KOPT-K1 (cell line): ENCODE results near the gene RPS6KL1.

Experiments
- H3K27ac ChIP-seq: fragments of 200-600 bp; sonication (generic); 2 replicates; pipeline ENCODE4 v1.5.1; 2016; ENCODE audit warnings: antibody characterized with exemption, mild to moderate bottlenecking, low read depth, low read length; ENCODE audit not compliant: poor library complexity, severe bottlenecking
- H3K36me3 ChIP-seq: fragments of 200-600 bp; sonication (generic); 2 replicates; pipeline ENCODE4 v1.5.1; 2017; ENCODE audit warnings: antibody characterized with exemption, mild to moderate bottlenecking, low read length, moderate library complexity; ENCODE audit not compliant: insufficient read depth
- H3K9me3 ChIP-seq: fragments of 200-600 bp; sonication (generic); 2 replicates; pipeline ENCODE4 v1.5.1; 2017; ENCODE audit warnings: antibody characterized with exemption, low read length, mild to moderate bottlenecking; ENCODE audit not compliant: insufficient read depth, poor library complexity, severe bottlenecking

RPS6KL1 gene

GRCh38 chr14:74902941-74903705 lies 19.9 kb downstream of the RPS6KL1 start:
- H3K27ac ChIP-seq = no peak overlapping the region
- H3K36me3 ChIP-seq = peaks cover 92% of the 10 kb centered on the region
- H3K9me3 ChIP-seq = no peaks in the 10 kb centered on the region

GRCh38 chr14:74898694-74899093 lies 24.4 kb downstream of the RPS6KL1 start:
- Histone ChIP-seq H3K27ac (no peak overlapping the region), H3K9me3 (no peaks in the 10 kb centered on the region), H3K36me3 (peaks cover 100% of the 10 kb centered on the region)

- H3K36me3 ChIP-seq = peaks cover 100% of the 10 kb centered on the region
- H3K9me3 ChIP-seq = no peaks in the 10 kb centered on the region
- H3K27ac ChIP-seq = no peak overlapping the region
Observed at GRCh38 chr14:74898083-74898482, 25.0 kb downstream of the RPS6KL1 start.

GRCh38 chr14:74897642-74898041 lies 25.4 kb downstream of the RPS6KL1 start:
- H3K36me3 ChIP-seq = peaks cover 100% of the 10 kb centered on the region
- H3K27ac ChIP-seq = no peak overlapping the region
- H3K9me3 ChIP-seq = no peaks in the 10 kb centered on the region

- H3K36me3 ChIP-seq = peaks cover 100% of the 10 kb centered on the region
- no peak overlapping the region for H3K27ac ChIP-seq
- H3K9me3 ChIP-seq = no peaks in the 10 kb centered on the region
Observed at GRCh38 chr14:74896400-74896799, 26.7 kb downstream of the RPS6KL1 start.

- Histone ChIP-seq H3K27ac (no peak overlapping the region), H3K9me3 (no peaks in the 10 kb centered on the region), H3K36me3 (peaks cover 100% of the 10 kb centered on the region)
Observed at GRCh38 chr14:74893614-74894091, 29.4 kb downstream of the RPS6KL1 start.

GRCh38 chr14:74892745-74893144 lies 30.3 kb downstream of the RPS6KL1 start:
- peaks cover 100% of the 10 kb centered on the region for H3K36me3 ChIP-seq
- H3K27ac ChIP-seq = no peak overlapping the region
- no peaks in the 10 kb centered on the region for H3K9me3 ChIP-seq

GRCh38 chr14:74891870-74892269 lies 31.2 kb downstream of the RPS6KL1 start:
- Histone ChIP-seq H3K27ac (no peak overlapping the region), H3K36me3 (peaks cover 98% of the 10 kb centered on the region), H3K9me3 (no peaks in the 10 kb centered on the region)

- H3K9me3 ChIP-seq = no peaks in the 10 kb centered on the region
- H3K27ac ChIP-seq = no peak overlapping the region
- H3K36me3 ChIP-seq = peaks cover 98% of the 10 kb centered on the region
Observed at GRCh38 chr14:74890262-74890661, 32.8 kb downstream of the RPS6KL1 start.

GRCh38 chr14:74888164-74889158 lies 34.6 kb downstream of the RPS6KL1 start:
- peaks cover 97% of the 10 kb centered on the region for H3K36me3 ChIP-seq
- no peak overlapping the region for H3K27ac ChIP-seq
- H3K9me3 ChIP-seq = no peaks in the 10 kb centered on the region

GRCh38 chr14:74886001-74886400 lies 37.1 kb downstream of the RPS6KL1 start:
- H3K36me3 ChIP-seq = peaks cover 72% of the 10 kb centered on the region
- H3K9me3 ChIP-seq = no peaks in the 10 kb centered on the region
- no peak overlapping the region for H3K27ac ChIP-seq

- Histone ChIP-seq H3K9me3 (no peaks in the 10 kb centered on the region), H3K36me3 (peaks cover 36% of the 10 kb centered on the region), H3K27ac (peak overlapping the region; percentile 85)
Observed at GRCh38 chr14:74882103-74882920, 40.7 kb downstream of the RPS6KL1 start.

- peak within 1 kb of the TSS; percentile 85 for H3K27ac ChIP-seq
- peaks cover 30% of the 10 kb centered on the region for H3K36me3 ChIP-seq
- H3K9me3 ChIP-seq = no peaks in the 10 kb centered on the region
Observed at GRCh38 chr14:74881431-74882102, 41.5 kb downstream of the RPS6KL1 start, which contains the start of gene DLST. DLST (plus strand) TSS chr14:74881916; CDS start chr14:74881954, 38 bp downstream.
